CD14-positive monocyte (primary cell): ENCODE results near the gene HIPK1. TPM values are rescaled to one million over a fixed set of nuclear protein-coding genes. Genes with fewer than 3 reads are reported as not detected.
A peak's percentile ranks its signal among the peaks of the same experiment; 100 is the strongest.

ENCODE experiments used
- DNase-seq, 3 donors: peaks; one replicate each; pipeline ENCODE4 v3.0.0-alpha.2; 2011 to 2022
- H2AFZ ChIP-seq: 2 replicates; pipeline ENCODE4 v1.6.0; 2012; ENCODE audit warnings: mild to moderate bottlenecking, low read depth, low read length, inconsistent platforms; ENCODE audit not compliant: insufficient read depth, poor library complexity, severe bottlenecking
- H3K27ac ChIP-seq, 2 donors: 1 replicate in 1 of 2; 2 replicates in 1 of 2; pipeline ENCODE4 v1.5.1; 2012 to 2013; ENCODE audit warnings: low read length in 2 of 2, control low read depth in 1 of 2, inconsistent platforms in 1 of 2, low read depth in 1 of 2, mild to moderate bottlenecking in 1 of 2
- H3K27me3 ChIP-seq, 2 donors: one replicate each; pipeline versions ENCODE4 v1.6.0 to v1.6.1; 2011 to 2013; ENCODE audit warnings: low read length in 2 of 2; ENCODE audit not compliant: control insufficient read depth in 2 of 2, insufficient read depth in 2 of 2
- H3K36me3 ChIP-seq, 2 donors: replicated peaks in 1 of 2; 1 replicate in 1 of 2; 2 replicates in 1 of 2; pipeline versions ENCODE4 v1.5.1 to v1.6.1; 2012 to 2013; ENCODE audit warnings: low read length in 2 of 2, control low read depth in 1 of 2, inconsistent platforms in 1 of 2, mild to moderate bottlenecking in 1 of 2; ENCODE audit not compliant: insufficient read depth in 2 of 2, control insufficient read depth in 1 of 2
- H3K4me1 ChIP-seq, 2 donors: 1 replicate in 1 of 2; 2 replicates in 1 of 2; pipeline versions ENCODE4 v1.5.1 to v1.6.1; 2012 to 2013; ENCODE audit warnings: low read length in 2 of 2, control low read depth in 1 of 2, inconsistent platforms in 1 of 2, mild to moderate bottlenecking in 1 of 2, moderate library complexity in 1 of 2; ENCODE audit not compliant: insufficient read depth in 2 of 2, control insufficient read depth in 1 of 2
- H3K4me2 ChIP-seq: replicated peaks from 2 replicates; pipeline ENCODE3; 2012; ENCODE audit warnings: low read length, moderate library complexity, mild to moderate bottlenecking; ENCODE audit not compliant: poor library complexity, severe bottlenecking; ENCODE audit errors: extremely low read depth
- H3K4me3 ChIP-seq, 3 experiments: fragments of 200-600 bp in 1 of 3; sonication (generic) in 1 of 3; replicated peaks in 1 of 3; 1 replicate in 2 of 3; 2 replicates in 1 of 3; pipeline ENCODE4 v1.5.1; 2011 to 2013; ENCODE audit warnings: low read length in 3 of 3, mild to moderate bottlenecking in 3 of 3, control low read depth in 2 of 3, low read depth in 2 of 3, inconsistent platforms in 1 of 3, moderate library complexity in 1 of 3
- H3K79me2 ChIP-seq: 2 replicates; pipeline ENCODE4 v1.6.0; 2012; ENCODE audit warnings: mild to moderate bottlenecking, control low read depth, inconsistent platforms, low read length, moderate library complexity; ENCODE audit not compliant: insufficient read depth
- H3K9ac ChIP-seq: 2 replicates; pipeline ENCODE4 v1.6.0; 2017; ENCODE audit warnings: low read length, mild to moderate bottlenecking; ENCODE audit not compliant: insufficient read depth, poor library complexity, severe bottlenecking
- H3K9me3 ChIP-seq, 2 donors: replicated peaks in 1 of 2; 1 replicate in 1 of 2; 2 replicates in 1 of 2; pipeline versions ENCODE4 v1.5.1 to v1.6.1; 2012 to 2013; ENCODE audit warnings: low read length in 2 of 2, control low read depth in 1 of 2; ENCODE audit not compliant: control insufficient read depth in 1 of 2, insufficient read depth in 1 of 2
- H4K20me1 ChIP-seq: 2 replicates; pipeline ENCODE4 v1.6.0; 2012; ENCODE audit warnings: mild to moderate bottlenecking, low read length, control low read depth, moderate library complexity; ENCODE audit not compliant: insufficient read depth
- H3K27ac Mint-ChIP-seq, 7 donors: one replicate each; pipeline ENCODE4 v1.8.0; 2020; ENCODE audit warnings: mild to moderate bottlenecking in 7 of 7, mixed read lengths in 7 of 7, moderate library complexity in 6 of 7, inconsistent platforms in 2 of 7
- H3K27me3 Mint-ChIP-seq, 3 donors: one replicate each; pipeline ENCODE4 v1.8.0; 2021 to 2022; ENCODE audit warnings: low read depth in 3 of 3, mild to moderate bottlenecking in 3 of 3, mixed read lengths in 3 of 3, moderate library complexity in 3 of 3, inconsistent platforms in 1 of 3
- H3K36me3 Mint-ChIP-seq, 2 donors: one replicate each; pipeline ENCODE4 v1.8.0; 2020; ENCODE audit warnings: mixed read lengths in 2 of 2, inconsistent platforms in 1 of 2, mild to moderate bottlenecking in 1 of 2
- H3K4me1 Mint-ChIP-seq: one replicate; pipeline ENCODE4 v1.8.0; 2020; ENCODE audit warnings: mild to moderate bottlenecking, mixed read lengths
- H3K4me3 Mint-ChIP-seq, 2 donors: one replicate each; pipeline ENCODE4 v1.8.0; 2020; ENCODE audit warnings: mild to moderate bottlenecking in 2 of 2, mixed read lengths in 2 of 2, moderate library complexity in 1 of 2
- H3K9me3 Mint-ChIP-seq, 7 donors: one replicate each; pipeline ENCODE4 v1.8.0; 2020 to 2022; ENCODE audit warnings: mixed read lengths in 7 of 7, mild to moderate bottlenecking in 6 of 7, moderate library complexity in 6 of 7, inconsistent platforms in 2 of 7
- WGBS: methylation state at CpG from one replicate; pipeline ENCODE4 v1.1.5; 2013; ENCODE audit warnings: missing lambda C conversion rate; ENCODE audit not compliant: insufficient coverage; 5-methylcytosine and 5-hydroxymethylcytosine counted together
- intact Hi-C, 2 donors: fragments of 100-400 bp; cut with micrococcal nuclease; formaldehyde crosslinking; loops; one replicate each; pipeline versions ENCODE4 v1.15.0 to v1.15.1; 2023
- polyA plus RNA-seq, 3 donors: library from polyadenylated mRNA; depleted of rRNA in 1 of 3; unstranded in 2 of 3; stranded (reverse) in 1 of 3; fragments of 300-500 nt in 2 of 3; fragments of >200 nt in 1 of 3; fragmentation: Illumina TruSeq in 2 of 3; gene quantifications; 1 replicate in 2 of 3; 2 replicates in 1 of 3; pipeline ENCODE4 v1.2.3, GENCODE V29; 2012 to 2021
- TF ChIP-seq, protein P1 (sequence below): fragments of 200-600 bp; IDR thresholded peaks from one replicate; pipeline ENCODE4 v1.8.0; 2022; ENCODE audit warnings: antibody characterized with exemption, mild to moderate bottlenecking

The HIPK1 gene
- polyA plus RNA-seq, 3 donors = 10.1 to 57.2 (median 14.8) TPM

DNA sequence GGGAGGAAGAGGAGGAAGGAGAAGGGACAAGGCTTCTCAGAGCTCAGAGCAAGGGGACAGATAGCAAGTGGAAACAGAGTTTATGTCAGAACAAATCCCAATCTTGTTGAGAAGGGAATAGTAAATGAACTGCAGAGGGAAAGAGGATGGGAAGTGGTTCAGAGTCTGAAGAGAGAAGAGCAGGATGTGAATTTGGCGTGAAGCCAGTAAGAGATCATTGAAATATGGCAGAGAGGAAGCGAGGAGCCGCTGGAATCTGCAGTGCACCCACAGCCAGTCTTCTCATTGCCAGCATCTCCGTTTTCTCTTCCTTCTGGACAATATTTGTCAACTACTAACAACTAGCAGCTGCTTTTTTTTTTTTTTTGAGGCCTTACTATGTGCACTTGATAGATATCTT is 69.2 kb downstream of the HIPK1 start:
- no peaks in the 10 kb centered on the region for H3K36me3 Mint-ChIP-seq
- no CpG with 5 or more reads among the region's 4 CpGs for WGBS
- no peak overlapping the region for H3K27ac Mint-ChIP-seq
- H3K4me3 ChIP-seq = no peak overlapping the region
- no peak overlapping the region for H3K9ac ChIP-seq
- intact Hi-C loops = no loop called here
- no peaks in the 10 kb centered on the region for H3K79me2 ChIP-seq
- H3K27me3 ChIP-seq = no peaks in the 10 kb centered on the region
- DNase-seq = peak in 1 of 3 donors; percentile 16
- peaks cover 17% of the 10 kb centered on the region for H3K4me1 Mint-ChIP-seq
- peaks cover 19 to 28% (median 23%) of the 10 kb centered on the region in 7 donors for H3K9me3 Mint-ChIP-seq
- no peak overlapping the region for H2AFZ ChIP-seq
- no peaks in the 10 kb centered on the region for H3K36me3 ChIP-seq
- peaks cover 2 to 10% (median 6%) of the 10 kb centered on the region in 3 donors for H3K27me3 Mint-ChIP-seq
- H3K4me1 ChIP-seq = no peaks in the 10 kb centered on the region
- no peaks in the 10 kb centered on the region for H4K20me1 ChIP-seq
- peaks cover 9 to 21% of the 10 kb centered on the region in 2 donors for H3K9me3 ChIP-seq
- no peak overlapping the region for H3K4me2 ChIP-seq
- H3K4me3 Mint-ChIP-seq = no peak overlapping the region
- H3K27ac ChIP-seq = no peak overlapping the region
- TF ChIP-seq, protein P1, sequence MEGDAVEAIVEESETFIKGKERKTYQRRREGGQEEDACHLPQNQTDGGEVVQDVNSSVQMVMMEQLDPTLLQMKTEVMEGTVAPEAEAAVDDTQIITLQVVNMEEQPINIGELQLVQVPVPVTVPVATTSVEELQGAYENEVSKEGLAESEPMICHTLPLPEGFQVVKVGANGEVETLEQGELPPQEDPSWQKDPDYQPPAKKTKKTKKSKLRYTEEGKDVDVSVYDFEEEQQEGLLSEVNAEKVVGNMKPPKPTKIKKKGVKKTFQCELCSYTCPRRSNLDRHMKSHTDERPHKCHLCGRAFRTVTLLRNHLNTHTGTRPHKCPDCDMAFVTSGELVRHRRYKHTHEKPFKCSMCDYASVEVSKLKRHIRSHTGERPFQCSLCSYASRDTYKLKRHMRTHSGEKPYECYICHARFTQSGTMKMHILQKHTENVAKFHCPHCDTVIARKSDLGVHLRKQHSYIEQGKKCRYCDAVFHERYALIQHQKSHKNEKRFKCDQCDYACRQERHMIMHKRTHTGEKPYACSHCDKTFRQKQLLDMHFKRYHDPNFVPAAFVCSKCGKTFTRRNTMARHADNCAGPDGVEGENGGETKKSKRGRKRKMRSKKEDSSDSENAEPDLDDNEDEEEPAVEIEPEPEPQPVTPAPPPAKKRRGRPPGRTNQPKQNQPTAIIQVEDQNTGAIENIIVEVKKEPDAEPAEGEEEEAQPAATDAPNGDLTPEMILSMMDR = no peak

DNA sequence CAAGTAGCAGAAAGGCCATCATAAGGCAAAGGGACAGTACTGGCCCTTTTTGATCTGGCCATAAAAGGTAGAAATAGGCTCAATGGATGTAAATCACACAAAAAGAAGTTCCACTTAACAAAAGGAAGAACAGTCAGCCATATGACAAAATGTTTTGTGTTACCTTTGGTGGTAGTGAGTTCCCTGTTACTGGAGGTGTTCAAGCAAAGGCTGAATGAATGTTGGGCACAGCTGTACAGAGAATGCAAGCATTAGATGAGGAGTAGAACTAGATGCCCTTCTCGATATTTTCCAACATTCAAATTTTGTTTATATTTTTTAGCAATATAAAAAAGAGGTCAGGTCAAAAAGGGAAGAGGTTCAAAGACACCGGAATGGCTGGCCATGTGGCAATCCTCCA is 70.1 kb downstream of the HIPK1 start:
- no peaks in the 10 kb centered on the region for H3K36me3 ChIP-seq
- Mint-ChIP-seq H3K36me3 (no peaks in the 10 kb centered on the region), H3K4me1 (peaks cover 19% of the 10 kb centered on the region), H3K27ac (no peak overlapping the region), H3K9me3 (peaks cover 14 to 24% (median 18%) of the 10 kb centered on the region in 7 donors), H3K27me3 (peaks cover 5 to 10% (median 6%) of the 10 kb centered on the region in 3 donors), H3K4me3 (no peak overlapping the region)
- H3K27me3 ChIP-seq = no peaks in the 10 kb centered on the region
- no peak overlapping the region for H3K27ac ChIP-seq
- no peak overlapping the region for H3K4me2 ChIP-seq
- no peak overlapping the region for H3K9ac ChIP-seq
- no peaks in the 10 kb centered on the region for H3K4me1 ChIP-seq
- H3K4me3 ChIP-seq = no peak overlapping the region
- TF ChIP-seq, protein P1 = no peak
- H3K9me3 ChIP-seq = peaks cover 9 to 13% of the 10 kb centered on the region in 2 donors
- DNase-seq = no peak
- intact Hi-C loops = no loop called here
- no CpG with 5 or more reads among the region's 2 CpGs for WGBS
- no peak overlapping the region for H2AFZ ChIP-seq
- no peaks in the 10 kb centered on the region for H4K20me1 ChIP-seq
- H3K79me2 ChIP-seq = no peaks in the 10 kb centered on the region
